ENCODE results near the gene PSMA8. TPM values are rescaled to one million over a fixed set of nuclear protein-coding genes. Genes with fewer than 3 reads are reported as not detected.

Gene PSMA8
- total and polyA plus RNA-seq, 2 donors (not counting 1 experiment from before 2014, with no cell fraction given), result not detected

DNA sequence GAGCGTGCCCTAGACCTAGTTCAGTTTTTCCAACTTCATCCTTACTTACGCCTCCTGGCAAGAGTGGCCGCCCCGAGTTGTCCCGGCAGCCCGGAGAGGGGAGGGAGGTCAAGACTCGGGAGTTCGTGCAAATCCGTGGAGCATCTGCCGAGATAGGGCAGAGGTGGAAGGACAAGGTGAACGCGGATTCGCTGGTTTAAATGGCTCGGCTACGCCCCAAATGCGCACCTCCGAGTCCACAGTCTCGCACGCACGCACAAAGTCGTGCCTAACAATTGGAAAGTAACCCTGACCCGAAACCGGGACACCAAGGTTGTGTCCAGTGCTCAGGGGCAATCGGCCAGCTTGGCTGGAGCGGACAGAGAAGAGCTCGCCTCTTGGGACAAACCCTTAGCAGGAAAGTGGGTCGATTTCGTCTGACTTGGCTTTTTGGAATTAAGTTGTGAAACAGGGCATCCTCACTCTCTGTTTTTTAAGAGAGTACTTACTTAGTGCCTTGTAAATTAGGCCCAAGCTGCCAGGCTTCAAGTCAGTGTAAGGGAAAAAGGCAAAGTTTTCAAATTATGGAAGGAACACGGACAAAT is 42.5 kb upstream of the PSMA8 start:
- Histone ChIP-seq H3K36me3 (ENCODE audit: control insufficient read depth, insufficient read depth, low read length) (peaks cover under 1% of the 10 kb centered on the region), H2AFZ (ENCODE audit: low read length) (peak overlapping the region; percentile 84), H3K27me3 (ENCODE audit: control insufficient read depth, insufficient read depth, low read length) (no peaks in the 10 kb centered on the region), H4K20me1 (ENCODE audit: control insufficient read depth, extremely low read depth, insufficient read depth, low read length) (peaks cover 2% of the 10 kb centered on the region), H3K79me2 (ENCODE audit: control insufficient read depth, insufficient read depth, low read length) (peaks cover 42% of the 10 kb centered on the region), H3K4me1 (ENCODE audit: control insufficient read depth, extremely low read depth, insufficient read depth, low read length) (no peaks in the 10 kb centered on the region), H3K4me3 (replicated peaks in 1 of 4; ENCODE audit: control extremely low read depth in 1 of 4, insufficient read depth in 1 of 4, low read depth in 3 of 4, low read length in 4 of 4) (peak overlapping the region; percentile 79 to 98 (median 92)), H3K4me2 (ENCODE audit: extremely low read depth, insufficient read depth, low read length) (peak overlapping the region; percentile 30), H3K27ac (ENCODE audit: insufficient read depth, low read length) (peak overlapping the region; percentile 99), H3K9me3 (ENCODE audit: control insufficient read depth, insufficient read depth, low read depth, low read length) (no peaks in the 10 kb centered on the region), H3K9ac (ENCODE audit: insufficient read depth, low read length) (peak overlapping the region; percentile 98)
- TF ChIP-seq EZH2 (IDR thresholded peaks at IDR 0.05; ENCODE audit: low read length, missing control alignments), result no peak
- TF ChIP-seq, protein P1, sequence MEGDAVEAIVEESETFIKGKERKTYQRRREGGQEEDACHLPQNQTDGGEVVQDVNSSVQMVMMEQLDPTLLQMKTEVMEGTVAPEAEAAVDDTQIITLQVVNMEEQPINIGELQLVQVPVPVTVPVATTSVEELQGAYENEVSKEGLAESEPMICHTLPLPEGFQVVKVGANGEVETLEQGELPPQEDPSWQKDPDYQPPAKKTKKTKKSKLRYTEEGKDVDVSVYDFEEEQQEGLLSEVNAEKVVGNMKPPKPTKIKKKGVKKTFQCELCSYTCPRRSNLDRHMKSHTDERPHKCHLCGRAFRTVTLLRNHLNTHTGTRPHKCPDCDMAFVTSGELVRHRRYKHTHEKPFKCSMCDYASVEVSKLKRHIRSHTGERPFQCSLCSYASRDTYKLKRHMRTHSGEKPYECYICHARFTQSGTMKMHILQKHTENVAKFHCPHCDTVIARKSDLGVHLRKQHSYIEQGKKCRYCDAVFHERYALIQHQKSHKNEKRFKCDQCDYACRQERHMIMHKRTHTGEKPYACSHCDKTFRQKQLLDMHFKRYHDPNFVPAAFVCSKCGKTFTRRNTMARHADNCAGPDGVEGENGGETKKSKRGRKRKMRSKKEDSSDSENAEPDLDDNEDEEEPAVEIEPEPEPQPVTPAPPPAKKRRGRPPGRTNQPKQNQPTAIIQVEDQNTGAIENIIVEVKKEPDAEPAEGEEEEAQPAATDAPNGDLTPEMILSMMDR (conservative IDR thresholded peaks at IDR 0.05 in 1 of 2, IDR thresholded peaks at IDR 0.05 in 1 of 2; ENCODE audit: low read depth in 1 of 2, low read length in 2 of 2), result no peak
- DNase-seq (ENCODE audit: low read depth in 2 of 2), result no peak

DNA sequence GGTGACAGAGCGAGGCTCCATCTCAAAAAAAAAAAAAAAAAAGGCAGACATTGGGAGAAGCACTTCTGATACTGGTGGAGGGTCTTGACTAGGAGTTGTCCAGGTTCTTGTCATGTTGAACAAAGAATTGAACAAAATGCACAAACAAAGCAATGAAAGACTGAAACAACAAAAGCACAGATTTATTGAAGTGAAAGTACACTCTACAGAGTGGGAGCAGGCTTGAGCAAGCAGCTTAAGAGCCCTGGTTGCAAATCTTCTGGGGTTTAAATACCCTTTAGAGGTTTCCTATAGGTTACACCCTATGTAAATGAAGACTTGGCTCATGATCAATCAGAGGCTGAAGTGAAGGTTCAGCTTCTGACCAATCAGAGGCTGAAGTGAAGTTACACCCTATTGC is 36.8 kb upstream of the PSMA8 start:
- Histone ChIP-seq H3K9me3 (ENCODE audit: control insufficient read depth, insufficient read depth, low read depth, low read length) (no peaks in the 10 kb centered on the region), H3K27ac (ENCODE audit: insufficient read depth, low read length) (no peak overlapping the region), H3K4me3 (replicated peaks in 1 of 4; ENCODE audit: control extremely low read depth in 1 of 4, insufficient read depth in 1 of 4, low read depth in 3 of 4, low read length in 4 of 4) (no peak overlapping the region), H3K4me1 (ENCODE audit: control insufficient read depth, extremely low read depth, insufficient read depth, low read length) (no peaks in the 10 kb centered on the region), H3K4me2 (ENCODE audit: extremely low read depth, insufficient read depth, low read length) (no peak overlapping the region), H3K79me2 (ENCODE audit: control insufficient read depth, insufficient read depth, low read length) (no peaks in the 10 kb centered on the region), H3K9ac (ENCODE audit: insufficient read depth, low read length) (no peak overlapping the region), H2AFZ (ENCODE audit: low read length) (no peak overlapping the region), H4K20me1 (ENCODE audit: control insufficient read depth, extremely low read depth, insufficient read depth, low read length) (no peaks in the 10 kb centered on the region), H3K27me3 (ENCODE audit: control insufficient read depth, insufficient read depth, low read length) (no peaks in the 10 kb centered on the region), H3K36me3 (ENCODE audit: control insufficient read depth, insufficient read depth, low read length) (no peaks in the 10 kb centered on the region)
- DNase-seq (ENCODE audit: low read depth in 2 of 2), result no peak
- TF ChIP-seq, protein P1 (conservative IDR thresholded peaks at IDR 0.05 in 1 of 2, IDR thresholded peaks at IDR 0.05 in 1 of 2; ENCODE audit: low read depth in 1 of 2, low read length in 2 of 2), result no peak
- TF ChIP-seq EZH2 (IDR thresholded peaks at IDR 0.05; ENCODE audit: low read length, missing control alignments), result no peak

DNA sequence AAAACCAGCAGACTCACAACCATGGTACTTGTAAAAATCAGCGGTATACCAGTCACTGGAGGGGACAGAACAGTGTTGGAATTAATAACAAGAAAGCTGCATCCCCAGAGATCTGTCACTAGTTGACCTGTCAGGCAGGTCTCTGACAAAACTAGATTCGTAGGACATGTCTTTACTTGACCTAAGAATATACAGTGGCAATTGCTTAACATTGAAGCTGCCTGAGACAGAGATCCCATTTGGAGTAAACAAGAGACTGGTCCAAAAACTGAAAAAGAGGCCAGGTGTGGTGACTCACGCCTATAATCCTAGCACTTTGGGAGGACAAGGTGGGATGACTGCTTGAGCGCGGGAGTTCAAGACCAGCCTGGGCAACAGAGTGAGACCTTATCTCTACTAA is 36.1 kb upstream of the PSMA8 start:
- Histone ChIP-seq H3K4me2 (ENCODE audit: extremely low read depth, insufficient read depth, low read length) (no peak overlapping the region), H3K4me1 (ENCODE audit: control insufficient read depth, extremely low read depth, insufficient read depth, low read length) (no peaks in the 10 kb centered on the region), H3K27me3 (ENCODE audit: control insufficient read depth, insufficient read depth, low read length) (no peaks in the 10 kb centered on the region), H3K9ac (ENCODE audit: insufficient read depth, low read length) (no peak overlapping the region), H3K27ac (ENCODE audit: insufficient read depth, low read length) (no peak overlapping the region), H4K20me1 (ENCODE audit: control insufficient read depth, extremely low read depth, insufficient read depth, low read length) (no peaks in the 10 kb centered on the region), H3K9me3 (ENCODE audit: control insufficient read depth, insufficient read depth, low read depth, low read length) (no peaks in the 10 kb centered on the region), H2AFZ (ENCODE audit: low read length) (no peak overlapping the region), H3K79me2 (ENCODE audit: control insufficient read depth, insufficient read depth, low read length) (no peaks in the 10 kb centered on the region), H3K4me3 (replicated peaks in 1 of 4; ENCODE audit: control extremely low read depth in 1 of 4, insufficient read depth in 1 of 4, low read depth in 3 of 4, low read length in 4 of 4) (no peak overlapping the region), H3K36me3 (ENCODE audit: control insufficient read depth, insufficient read depth, low read length) (no peaks in the 10 kb centered on the region)
- no peak for TF ChIP-seq EZH2 (IDR thresholded peaks at IDR 0.05; ENCODE audit: low read length, missing control alignments)
- TF ChIP-seq, protein P1 (conservative IDR thresholded peaks at IDR 0.05 in 1 of 2, IDR thresholded peaks at IDR 0.05 in 1 of 2; ENCODE audit: low read depth in 1 of 2, low read length in 2 of 2), result no peak
- no peak for DNase-seq (ENCODE audit: low read depth in 2 of 2)
